Transverse colon (tissue), 3 donors: ENCODE data around the gene EEPD1.

Experiments
- CTCF ChIP-seq, 5 experiments: fragments of 200-600 bp in 3 of 5; fragments of 450-650 bp in 2 of 5; sonication (generic) in 3 of 5; IDR thresholded peaks; 1 replicate in 2 of 5; 2 replicates in 3 of 5; pipeline ENCODE4 v1.5.1; 2016 to 2017; ENCODE audit warnings: antibody characterized with exemption in 5 of 5, inconsistent platforms in 3 of 5, mild to moderate bottlenecking in 2 of 5, moderate library complexity in 1 of 5
- POLR2A ChIP-seq: fragments of 450-650 bp; IDR thresholded peaks from one replicate; pipeline ENCODE4 v1.6.1; 2016; ENCODE audit warnings: antibody characterized with exemption, mild to moderate bottlenecking, moderate library complexity

GRCh38 chr7:36346260-36346831 lies 193.3 kb downstream of the EEPD1 start:
- TF ChIP-seq POLR2A, result no peak
- no peak for TF ChIP-seq CTCF (IDR thresholded peaks at IDR 0.05)
